Activated naive CD8-positive, alpha-beta T cell (primary cell): ENCODE measurements around the gene NCAM1.

ENCODE experiments used
- H3K27ac Mint-ChIP-seq: one replicate; pipeline ENCODE4 v1.8.0; 2021; ENCODE audit warnings: mixed read lengths
- H3K27me3 Mint-ChIP-seq: one replicate; pipeline ENCODE4 v1.8.0; 2021; ENCODE audit warnings: mixed read lengths
- H3K36me3 Mint-ChIP-seq: one replicate; pipeline ENCODE4 v1.8.0; 2021; ENCODE audit warnings: mixed read lengths
- H3K4me1 Mint-ChIP-seq: one replicate; pipeline ENCODE4 v1.8.0; 2021; ENCODE audit warnings: low read depth, mixed read lengths
- H3K4me3 Mint-ChIP-seq: one replicate; pipeline ENCODE4 v1.8.0; 2021; ENCODE audit warnings: mild to moderate bottlenecking, mixed read lengths
- H3K9me3 Mint-ChIP-seq: one replicate; pipeline ENCODE4 v1.8.0; 2021; ENCODE audit warnings: low read depth, mixed read lengths

Gene NCAM1

GRCh38 chr11:113075586-113076095, 114.4 kb downstream of the NCAM1 start:
- H3K4me1 Mint-ChIP-seq = no peaks in the 10 kb centered on the region
- no peak overlapping the region for H3K27ac Mint-ChIP-seq
- no peak overlapping the region for H3K4me3 Mint-ChIP-seq
- H3K36me3 Mint-ChIP-seq = no peaks in the 10 kb centered on the region
- H3K27me3 Mint-ChIP-seq = no peaks in the 10 kb centered on the region
- H3K9me3 Mint-ChIP-seq = no peaks in the 10 kb centered on the region

- H3K36me3 Mint-ChIP-seq = no peaks in the 10 kb centered on the region
These were observed 116.2 kb downstream of the NCAM1 start for GRCh38 chr11:113077379-113077778.

GRCh38 chr11:113082341-113082955, 121.2 kb downstream of the NCAM1 start:
- H3K4me3 Mint-ChIP-seq = no peak overlapping the region
- H3K9me3 Mint-ChIP-seq = no peaks in the 10 kb centered on the region
- H3K4me1 Mint-ChIP-seq = no peaks in the 10 kb centered on the region
- H3K27ac Mint-ChIP-seq = no peak overlapping the region
- H3K27me3 Mint-ChIP-seq = no peaks in the 10 kb centered on the region
- no peaks in the 10 kb centered on the region for H3K36me3 Mint-ChIP-seq

More at GRCh38 chr11:113077379-113077778, 116.2 kb downstream of the NCAM1 start:
- Mint-ChIP-seq H3K27ac (no peak overlapping the region), H3K4me3 (no peak overlapping the region), H3K4me1 (no peaks in the 10 kb centered on the region), H3K27me3 (no peaks in the 10 kb centered on the region), H3K9me3 (no peaks in the 10 kb centered on the region)

- no peaks in the 10 kb centered on the region for H3K36me3 Mint-ChIP-seq
These were observed 122.4 kb downstream of the NCAM1 start for GRCh38 chr11:113083571-113083970.

GRCh38 chr11:113084297-113084696, 123.1 kb downstream of the NCAM1 start:
- Mint-ChIP-seq H3K36me3 (no peaks in the 10 kb centered on the region), H3K4me1 (no peaks in the 10 kb centered on the region), H3K9me3 (no peaks in the 10 kb centered on the region), H3K4me3 (no peak overlapping the region), H3K27me3 (no peaks in the 10 kb centered on the region), H3K27ac (no peak overlapping the region)

More at GRCh38 chr11:113083571-113083970, 122.4 kb downstream of the NCAM1 start:
- H3K27ac Mint-ChIP-seq = no peak overlapping the region
- H3K4me3 Mint-ChIP-seq = no peak overlapping the region
- no peaks in the 10 kb centered on the region for H3K27me3 Mint-ChIP-seq
- H3K9me3 Mint-ChIP-seq = no peaks in the 10 kb centered on the region
- H3K4me1 Mint-ChIP-seq = no peaks in the 10 kb centered on the region

GRCh38 chr11:113085446-113085845, 124.2 kb downstream of the NCAM1 start:
- no peaks in the 10 kb centered on the region for H3K36me3 Mint-ChIP-seq

GRCh38 chr11:113087706-113088105, 126.5 kb downstream of the NCAM1 start:
- H3K27me3 Mint-ChIP-seq = no peaks in the 10 kb centered on the region
- no peaks in the 10 kb centered on the region for H3K36me3 Mint-ChIP-seq
- no peak overlapping the region for H3K4me3 Mint-ChIP-seq
- H3K9me3 Mint-ChIP-seq = no peaks in the 10 kb centered on the region
- no peak overlapping the region for H3K27ac Mint-ChIP-seq
- H3K4me1 Mint-ChIP-seq = no peaks in the 10 kb centered on the region

More at GRCh38 chr11:113085446-113085845, 124.2 kb downstream of the NCAM1 start:
- Mint-ChIP-seq H3K4me3 (no peak overlapping the region), H3K4me1 (no peaks in the 10 kb centered on the region), H3K9me3 (no peaks in the 10 kb centered on the region), H3K27ac (no peak overlapping the region), H3K27me3 (no peaks in the 10 kb centered on the region)

- H3K4me1 Mint-ChIP-seq = no peaks in the 10 kb centered on the region
- no peaks in the 10 kb centered on the region for H3K27me3 Mint-ChIP-seq
- H3K4me3 Mint-ChIP-seq = no peak overlapping the region
- H3K27ac Mint-ChIP-seq = no peak overlapping the region
- no peaks in the 10 kb centered on the region for H3K9me3 Mint-ChIP-seq
- H3K36me3 Mint-ChIP-seq = no peaks in the 10 kb centered on the region
These were observed 129.7 kb downstream of the NCAM1 start for GRCh38 chr11:113090716-113091480.

- H3K9me3 Mint-ChIP-seq = no peaks in the 10 kb centered on the region
- H3K27ac Mint-ChIP-seq = no peak overlapping the region
- H3K4me3 Mint-ChIP-seq = no peak overlapping the region
- H3K4me1 Mint-ChIP-seq = no peaks in the 10 kb centered on the region
- H3K36me3 Mint-ChIP-seq = no peaks in the 10 kb centered on the region
- H3K27me3 Mint-ChIP-seq = peaks cover 2% of the 10 kb centered on the region
These were observed 130.2 kb downstream of the NCAM1 start for GRCh38 chr11:113091481-113091780.

GRCh38 chr11:113096648-113097047, 135.4 kb downstream of the NCAM1 start:
- H3K9me3 Mint-ChIP-seq = no peaks in the 10 kb centered on the region
- peaks cover 4% of the 10 kb centered on the region for H3K27me3 Mint-ChIP-seq
- no peak overlapping the region for H3K4me3 Mint-ChIP-seq
- no peaks in the 10 kb centered on the region for H3K36me3 Mint-ChIP-seq
- H3K4me1 Mint-ChIP-seq = no peaks in the 10 kb centered on the region
- H3K27ac Mint-ChIP-seq = no peak overlapping the region

- Mint-ChIP-seq H3K4me3 (no peak overlapping the region), H3K4me1 (no peaks in the 10 kb centered on the region), H3K27ac (no peak overlapping the region), H3K9me3 (no peaks in the 10 kb centered on the region), H3K27me3 (peaks cover 5% of the 10 kb centered on the region), H3K36me3 (no peaks in the 10 kb centered on the region)
These were observed 142.9 kb downstream of the NCAM1 start for GRCh38 chr11:113103932-113104690.

GRCh38 chr11:113104691-113105251, 143.6 kb downstream of the NCAM1 start:
- Mint-ChIP-seq H3K27me3 (peaks cover 5% of the 10 kb centered on the region), H3K4me3 (no peak overlapping the region), H3K9me3 (no peaks in the 10 kb centered on the region), H3K27ac (no peak overlapping the region), H3K4me1 (no peaks in the 10 kb centered on the region), H3K36me3 (no peaks in the 10 kb centered on the region)

- H3K4me1 Mint-ChIP-seq = no peaks in the 10 kb centered on the region
- H3K36me3 Mint-ChIP-seq = no peaks in the 10 kb centered on the region
- H3K9me3 Mint-ChIP-seq = no peaks in the 10 kb centered on the region
- no peak overlapping the region for H3K4me3 Mint-ChIP-seq
- peaks cover 5% of the 10 kb centered on the region for H3K27me3 Mint-ChIP-seq
- no peak overlapping the region for H3K27ac Mint-ChIP-seq
These were observed 144.4 kb downstream of the NCAM1 start for GRCh38 chr11:113105592-113105991.

GRCh38 chr11:113106507-113106906, 145.3 kb downstream of the NCAM1 start:
- Mint-ChIP-seq H3K4me1 (no peaks in the 10 kb centered on the region), H3K27me3 (peaks cover 3% of the 10 kb centered on the region), H3K27ac (no peak overlapping the region), H3K9me3 (no peaks in the 10 kb centered on the region), H3K36me3 (no peaks in the 10 kb centered on the region), H3K4me3 (no peak overlapping the region)

- no peak overlapping the region for H3K27ac Mint-ChIP-seq
These were observed 148.8 kb downstream of the NCAM1 start for GRCh38 chr11:113110046-113110445.

More at GRCh38 chr11:113110046-113110445, 148.8 kb downstream of the NCAM1 start:
- Mint-ChIP-seq H3K9me3 (no peaks in the 10 kb centered on the region), H3K27me3 (peaks cover 12% of the 10 kb centered on the region), H3K4me1 (no peaks in the 10 kb centered on the region), H3K4me3 (no peak overlapping the region), H3K36me3 (no peaks in the 10 kb centered on the region)
